IPS-18a (cell line): ENCODE results near the gene ATP8B4.

Source experiments
- H3K27ac ChIP-seq: one replicate; pipeline ENCODE4 v1.5.1; 2013; ENCODE audit warnings: low read length
- H3K27me3 ChIP-seq: one replicate; pipeline ENCODE4 v1.6.1; 2013; ENCODE audit warnings: mild to moderate bottlenecking, low read length; ENCODE audit not compliant: control insufficient read depth, insufficient read depth
- H3K36me3 ChIP-seq: one replicate; pipeline ENCODE4 v1.6.1; 2013; ENCODE audit warnings: low read depth, low read length; ENCODE audit not compliant: control insufficient read depth
- H3K4me1 ChIP-seq: one replicate; pipeline ENCODE4 v1.6.1; 2013; ENCODE audit warnings: low read depth, low read length; ENCODE audit not compliant: control insufficient read depth
- H3K4me3 ChIP-seq: one replicate; pipeline ENCODE4 v1.5.1; 2013; ENCODE audit warnings: low read length
- H3K9ac ChIP-seq: one replicate; pipeline ENCODE4 v1.6.1; 2013; ENCODE audit warnings: mild to moderate bottlenecking, low read length, moderate library complexity
- H3K9me3 ChIP-seq: one replicate; pipeline ENCODE4 v1.6.1; 2013; ENCODE audit warnings: low read depth, low read length; ENCODE audit not compliant: control insufficient read depth

Gene ATP8B4

DNA sequence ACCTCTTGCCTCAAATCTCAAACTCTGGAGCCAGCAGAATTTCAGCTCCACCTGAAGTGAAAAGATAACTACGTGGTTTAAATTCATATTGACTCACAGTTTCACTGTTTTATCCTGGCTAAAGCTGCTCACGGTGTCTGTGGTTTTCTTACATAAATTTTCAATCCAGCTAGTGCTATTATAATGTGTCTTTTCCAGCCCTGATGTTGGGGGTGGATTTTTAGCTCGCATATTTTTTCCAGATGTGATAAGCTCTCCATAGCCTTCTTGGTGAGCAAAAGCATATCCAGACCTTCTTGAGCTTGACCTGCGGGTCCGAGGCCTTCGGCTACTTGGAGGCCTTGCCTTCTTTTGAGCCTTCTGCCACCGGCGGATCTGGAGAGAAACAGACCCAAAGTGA is 258.9 kb downstream of the ATP8B4 start:
- H3K4me1 ChIP-seq = no peaks in the 10 kb centered on the region
- no peaks in the 10 kb centered on the region for H3K27me3 ChIP-seq
- H3K4me3 ChIP-seq = no peak overlapping the region
- no peaks in the 10 kb centered on the region for H3K9me3 ChIP-seq
- no peaks in the 10 kb centered on the region for H3K36me3 ChIP-seq
- no peak overlapping the region for H3K27ac ChIP-seq
- H3K9ac ChIP-seq = no peak overlapping the region

DNA sequence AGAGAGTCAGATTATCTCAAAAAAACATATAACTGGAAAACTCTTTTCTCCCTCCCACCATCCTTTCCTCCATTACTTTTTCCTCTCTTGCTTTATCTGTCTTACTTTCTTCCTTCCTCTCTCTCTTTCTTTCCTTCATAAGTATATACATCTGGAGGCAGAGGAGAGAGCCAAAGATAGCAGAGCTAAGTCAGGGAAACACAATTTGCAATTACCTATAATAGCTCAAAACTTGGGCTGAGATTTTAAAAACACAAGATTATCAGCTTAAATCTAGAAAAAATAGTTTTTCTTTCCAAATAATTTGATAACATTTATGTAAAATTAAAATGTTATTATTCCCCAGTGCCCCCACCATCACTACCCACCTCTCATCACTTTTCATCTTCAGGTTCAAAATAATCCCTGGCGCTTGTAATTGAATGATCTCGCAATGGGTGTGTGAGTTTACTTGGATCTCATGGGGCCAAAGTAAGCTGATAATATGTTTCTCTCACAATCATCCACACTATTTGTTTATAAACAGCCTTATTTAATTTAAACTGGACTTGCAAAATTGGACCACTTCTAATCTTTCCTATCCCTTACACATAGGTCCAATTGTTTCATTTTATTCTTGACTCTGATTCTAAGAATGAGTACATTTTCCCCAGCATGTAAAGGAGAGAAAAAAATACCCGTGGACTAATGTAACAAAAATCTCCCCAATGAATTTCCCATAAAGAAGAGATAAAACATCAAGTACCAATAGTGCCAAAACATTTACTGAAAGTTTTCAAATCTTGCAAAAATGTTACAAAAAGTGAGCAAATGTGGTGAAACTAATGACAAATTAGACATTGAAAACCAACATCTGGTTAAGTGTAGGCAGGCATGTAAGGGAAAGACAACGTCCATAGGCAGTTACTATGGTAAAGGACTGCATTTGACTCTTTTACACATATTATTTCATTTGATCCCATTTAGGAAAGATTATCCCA is 261.2 kb downstream of the ATP8B4 start:
- Histone ChIP-seq H3K9me3 (no peaks in the 10 kb centered on the region), H3K4me1 (no peaks in the 10 kb centered on the region), H3K4me3 (no peak overlapping the region), H3K36me3 (no peaks in the 10 kb centered on the region), H3K9ac (no peak overlapping the region), H3K27me3 (no peaks in the 10 kb centered on the region), H3K27ac (no peak overlapping the region)

DNA sequence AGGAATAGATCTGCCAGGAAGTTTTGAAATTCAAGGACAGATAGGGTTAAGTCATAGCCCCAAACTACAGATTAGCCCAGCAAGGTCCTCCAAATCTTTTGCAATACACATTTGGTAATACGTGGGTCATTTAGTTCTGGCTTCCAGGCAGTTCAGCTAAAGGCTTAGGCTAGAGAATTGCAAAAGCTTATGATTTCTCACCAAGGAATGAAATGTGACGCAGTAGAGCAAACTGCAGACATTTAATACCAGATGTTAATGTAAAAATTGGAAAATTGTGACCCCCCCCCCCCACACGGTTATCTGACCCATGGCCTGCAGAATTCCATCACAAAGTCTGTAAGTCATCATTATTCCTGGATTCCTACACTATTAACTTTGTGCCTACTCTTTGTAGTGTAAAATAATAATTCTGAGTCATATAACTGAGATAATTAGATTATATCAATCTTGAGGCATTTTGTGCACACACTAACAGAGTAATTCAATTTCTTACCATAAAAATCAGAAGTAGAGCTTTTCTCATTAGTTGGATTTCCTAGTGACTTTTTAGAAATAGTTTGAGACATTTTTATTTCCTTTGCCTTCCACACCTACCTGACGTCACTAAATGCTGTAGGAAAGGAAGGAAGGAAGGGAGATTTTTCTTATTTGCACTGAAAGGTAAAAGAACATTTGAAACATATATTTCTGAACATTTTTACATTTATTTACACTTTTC is 263.0 kb downstream of the ATP8B4 start:
- Histone ChIP-seq H3K27me3 (no peaks in the 10 kb centered on the region), H3K36me3 (no peaks in the 10 kb centered on the region), H3K9ac (no peak overlapping the region), H3K4me1 (no peaks in the 10 kb centered on the region), H3K4me3 (no peak overlapping the region), H3K9me3 (no peaks in the 10 kb centered on the region), H3K27ac (no peak overlapping the region)

DNA sequence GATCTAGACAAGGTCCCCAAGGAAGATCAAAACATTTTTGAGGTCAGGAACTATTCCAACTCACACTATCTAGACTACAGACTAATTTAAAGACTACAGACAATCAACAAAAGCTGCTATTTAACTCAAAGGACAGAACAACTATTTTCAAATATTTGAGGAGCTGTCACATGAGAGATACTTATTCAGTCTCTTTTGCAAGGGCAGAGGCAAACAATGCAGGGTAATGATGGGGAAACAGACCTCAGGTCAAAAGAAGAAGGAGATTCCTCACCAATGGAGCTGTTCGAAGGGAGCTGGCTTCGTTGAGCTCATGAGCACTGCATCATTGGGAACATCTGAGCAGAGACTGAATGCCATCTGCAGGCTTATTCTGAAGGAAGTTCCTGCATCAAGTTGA is 266.3 kb downstream of the ATP8B4 start:
- Histone ChIP-seq H3K27ac (no peak overlapping the region), H3K36me3 (no peaks in the 10 kb centered on the region), H3K27me3 (no peaks in the 10 kb centered on the region), H3K4me1 (no peaks in the 10 kb centered on the region), H3K9me3 (no peaks in the 10 kb centered on the region), H3K9ac (no peak overlapping the region), H3K4me3 (no peak overlapping the region)

DNA sequence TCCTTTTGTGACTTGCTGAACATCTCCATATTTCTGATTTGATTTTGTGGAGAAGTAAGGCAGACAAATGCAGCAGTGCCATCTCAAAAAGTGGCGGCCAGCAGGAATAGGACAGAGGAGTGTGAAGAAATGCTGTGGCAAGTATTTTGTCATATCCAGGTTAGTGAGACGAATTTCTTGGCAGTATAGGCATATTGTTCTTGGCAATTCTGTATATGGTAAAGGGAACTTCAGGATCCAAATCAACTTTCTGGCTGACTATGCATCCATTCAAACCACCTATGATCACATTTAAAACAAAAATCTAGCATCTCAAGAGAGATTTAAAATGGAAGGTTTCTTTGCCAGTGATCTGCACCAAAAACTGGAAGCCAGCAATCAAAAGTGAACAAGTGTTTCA is 270.2 kb downstream of the ATP8B4 start:
- no peak overlapping the region for H3K27ac ChIP-seq

DNA sequence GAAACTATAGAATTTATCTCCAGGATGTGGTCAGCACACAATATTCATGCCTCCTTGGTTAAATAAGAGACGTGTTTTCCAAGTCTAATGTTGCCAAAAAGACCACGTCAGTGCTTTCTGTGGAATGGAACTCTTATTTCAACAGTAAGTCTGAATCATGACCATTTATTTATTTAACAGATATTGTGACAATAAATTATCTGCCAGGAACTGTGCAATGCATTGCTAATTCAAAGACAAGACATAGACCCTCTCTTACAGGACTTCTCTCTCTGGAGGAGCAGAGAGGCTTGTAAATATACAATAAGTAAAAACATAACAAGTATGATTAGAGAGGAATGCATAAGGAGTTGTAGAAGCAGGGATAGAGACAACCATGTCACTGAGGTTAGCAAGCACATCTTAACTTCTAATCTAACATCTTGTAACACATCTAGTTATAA is 270.7 kb downstream of the ATP8B4 start:
- Histone ChIP-seq H3K4me3 (no peak overlapping the region), H3K9ac (no peak overlapping the region), H3K9me3 (no peaks in the 10 kb centered on the region), H3K27ac (no peak overlapping the region), H3K27me3 (no peaks in the 10 kb centered on the region), H3K36me3 (no peaks in the 10 kb centered on the region), H3K4me1 (no peaks in the 10 kb centered on the region)

More for the DNA sequence above, 270.2 kb downstream of the ATP8B4 start:
- H3K4me1 ChIP-seq = no peaks in the 10 kb centered on the region
- no peaks in the 10 kb centered on the region for H3K9me3 ChIP-seq
- H3K36me3 ChIP-seq = no peaks in the 10 kb centered on the region
- H3K9ac ChIP-seq = no peak overlapping the region
- no peaks in the 10 kb centered on the region for H3K27me3 ChIP-seq
- no peak overlapping the region for H3K4me3 ChIP-seq

DNA sequence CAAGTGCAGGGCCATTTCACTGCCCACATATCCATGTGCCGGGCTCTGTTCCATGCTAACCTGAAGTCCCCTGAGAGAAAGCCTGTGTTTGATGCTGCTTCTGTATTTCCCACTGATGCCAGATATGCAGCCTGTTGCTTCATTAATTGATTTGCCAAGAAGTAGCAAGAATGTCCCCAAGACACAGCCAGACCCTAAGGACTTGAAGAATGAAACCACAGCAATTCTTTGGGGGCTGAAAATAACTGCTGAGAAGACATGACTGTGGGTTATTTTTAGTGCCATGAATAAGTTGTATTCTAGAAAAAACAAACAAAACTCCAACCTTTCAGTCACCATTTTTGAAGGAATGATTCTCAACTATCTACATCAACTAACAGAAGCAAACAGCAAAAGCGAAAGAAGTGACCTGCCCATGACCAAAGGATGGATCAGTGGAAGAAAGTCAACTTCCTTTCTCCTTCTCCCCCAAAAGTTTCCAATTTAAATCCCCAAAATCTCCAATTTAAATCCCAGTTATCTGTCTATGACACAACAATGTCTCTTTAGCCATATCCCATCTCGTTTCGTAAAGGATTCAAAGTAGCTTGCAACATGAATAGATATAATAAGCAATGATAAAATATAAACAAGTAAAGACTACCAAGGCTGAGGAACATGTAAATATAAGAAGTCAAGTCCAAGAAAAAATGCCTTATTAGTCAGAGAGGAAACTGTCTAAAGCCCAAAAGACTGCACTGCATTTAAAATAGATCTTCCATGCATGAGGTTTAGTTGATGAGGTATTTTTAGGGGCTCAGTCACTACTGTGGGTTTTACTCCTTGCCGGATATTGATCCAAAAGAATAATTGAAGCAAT is 271.4 kb downstream of the ATP8B4 start:
- H3K36me3 ChIP-seq = no peaks in the 10 kb centered on the region

DNA sequence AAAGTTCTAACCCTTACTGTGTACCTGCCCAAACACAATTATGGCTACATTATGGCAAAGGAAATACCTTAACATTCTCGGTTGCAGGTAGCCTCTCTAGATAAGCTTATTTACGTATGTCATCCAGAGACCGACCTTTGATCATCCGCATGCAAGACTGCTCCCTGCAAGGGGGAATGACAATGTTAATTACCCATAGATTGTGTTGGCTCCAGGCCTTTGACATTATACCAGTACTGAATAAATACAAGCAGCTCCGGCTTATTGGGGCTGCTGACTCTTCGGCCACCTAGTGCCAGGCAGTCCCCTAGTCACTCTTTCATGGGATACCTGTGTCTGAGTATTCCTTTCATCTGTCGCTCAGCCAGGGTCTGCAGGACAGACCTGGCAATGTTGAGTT is 274.6 kb downstream of the ATP8B4 start:
- H3K27ac ChIP-seq = no peak overlapping the region

More for the DNA sequence above, 271.4 kb downstream of the ATP8B4 start:
- Histone ChIP-seq H3K4me1 (no peaks in the 10 kb centered on the region), H3K9me3 (no peaks in the 10 kb centered on the region), H3K27me3 (no peaks in the 10 kb centered on the region), H3K27ac (no peak overlapping the region), H3K4me3 (no peak overlapping the region), H3K9ac (no peak overlapping the region)

DNA sequence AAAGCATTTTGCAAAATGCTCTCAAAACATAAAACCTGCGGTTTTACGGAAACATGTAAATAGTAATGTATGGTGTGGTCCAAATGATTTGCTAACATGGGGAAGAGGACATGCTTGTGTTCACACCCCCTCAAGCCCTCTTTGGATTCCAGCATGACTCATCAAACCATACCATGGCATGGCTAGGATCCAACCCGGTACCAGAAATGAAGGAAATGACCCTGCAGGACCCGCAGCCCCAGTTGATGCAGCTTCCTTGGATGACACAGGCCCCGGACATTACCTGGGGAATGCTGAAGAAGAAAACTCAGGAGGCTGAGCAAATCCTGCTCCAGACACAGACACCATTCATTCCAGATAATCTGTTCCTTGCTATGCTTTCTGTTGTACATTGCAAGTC is 275.3 kb downstream of the ATP8B4 start:
- Histone ChIP-seq H3K4me1 (no peaks in the 10 kb centered on the region), H3K9me3 (peaks cover 10% of the 10 kb centered on the region), H3K4me3 (no peak overlapping the region), H3K36me3 (no peaks in the 10 kb centered on the region), H3K9ac (no peak overlapping the region), H3K27ac (no peak overlapping the region), H3K27me3 (no peaks in the 10 kb centered on the region)

More for the DNA sequence above, 274.6 kb downstream of the ATP8B4 start:
- peaks cover 7% of the 10 kb centered on the region for H3K9me3 ChIP-seq
- H3K4me3 ChIP-seq = no peak overlapping the region
- no peaks in the 10 kb centered on the region for H3K36me3 ChIP-seq
- no peaks in the 10 kb centered on the region for H3K27me3 ChIP-seq
- H3K4me1 ChIP-seq = no peaks in the 10 kb centered on the region
- H3K9ac ChIP-seq = no peak overlapping the region

DNA sequence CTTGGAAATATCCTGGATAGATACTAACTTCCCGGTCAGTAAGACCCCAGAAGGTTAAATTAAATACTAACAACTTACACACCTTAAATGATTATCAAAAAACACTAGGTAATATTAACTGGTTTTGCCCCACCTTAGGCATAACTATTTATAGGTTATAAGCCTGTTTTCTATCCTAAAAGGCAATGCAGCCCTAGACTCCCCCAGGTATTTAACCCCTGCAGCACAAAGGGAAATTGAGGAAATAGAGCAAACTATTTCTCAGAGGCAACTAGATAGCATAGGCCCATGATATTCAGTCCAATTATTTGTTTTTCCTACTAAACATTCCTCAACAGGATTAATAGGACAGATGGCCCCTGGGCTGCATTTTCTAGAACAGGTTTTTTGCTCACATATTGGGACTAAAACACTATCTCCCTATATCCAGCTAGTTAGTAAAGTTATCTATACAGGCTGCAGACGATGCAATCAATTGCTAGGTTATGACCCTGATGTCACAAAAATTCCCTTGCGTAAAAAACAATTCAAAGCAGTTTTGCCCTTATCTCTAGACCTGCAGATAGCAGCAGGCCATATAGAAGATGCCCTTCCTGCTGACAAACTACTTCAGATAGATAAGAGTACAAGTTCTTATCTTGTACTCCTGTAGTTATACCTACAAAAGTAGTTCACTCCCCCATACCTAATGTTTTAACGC is 276.9 kb downstream of the ATP8B4 start:
- H3K36me3 ChIP-seq = no peaks in the 10 kb centered on the region
- no peak overlapping the region for H3K4me3 ChIP-seq
- no peak overlapping the region for H3K9ac ChIP-seq
- no peak overlapping the region for H3K27ac ChIP-seq
- H3K27me3 ChIP-seq = no peaks in the 10 kb centered on the region
- H3K4me1 ChIP-seq = no peaks in the 10 kb centered on the region
- H3K9me3 ChIP-seq = peaks cover 10% of the 10 kb centered on the region
